A549 (cell line): ENCODE results near the gene RNF183. TPM values are rescaled to one million over a fixed set of nuclear protein-coding genes. Genes with fewer than 3 reads are reported as not detected.

Source experiments
- ATAC-seq, 2 experiments: fragments of 200-7000 bp in 1 of 2; fragments of >200 bp in 1 of 2; cut with Nextera tagmentation in 1 of 2; cut with Tn5 transposase in 1 of 2; 3 replicates each; pipeline versions ENCODE4 v1.8.0 to v1.9.1; 2018 to 2020; ENCODE audit warnings: mild to moderate bottlenecking in 1 of 2, moderate library complexity in 1 of 2
- CTCF ChIA-PET: fragments of 300-600 bp; sonication (Branson Sonifier 250); formaldehyde crosslinking; extraction: SDS; loops from one replicate; lab custom pipeline; 2021; ENCODE audit warnings: antibody characterized with exemption, inconsistent platforms; lab: Yijun Ruan, JAX
- POLR2A ChIA-PET: fragments of 350-600 bp; formaldehyde crosslinking; extraction: SDS; loops from one replicate; lab custom pipeline; 2021; ENCODE audit warnings: antibody characterized with exemption, inconsistent platforms; lab: Yijun Ruan, JAX
- DNase-seq, 2 experiments: peaks; one replicate each; pipeline versions ENCODE4 v3.0.0 to v3.0.0-alpha.2; 2011 to 2016; ENCODE audit warnings: low read depth in 1 of 2, low spot score in 1 of 2
- FAIRE-seq: peaks from 2 replicates; lab custom pipeline; 2011; peaks lifted over from hg19 to GRCh38; lab: Jason Lieb, UNC
- H3K27ac ChIP-seq, 2 experiments: fragments of >200 bp; sonication (Bioruptor Twin); formaldehyde crosslinking; 3 replicates each; pipeline ENCODE4 v1.5.1; 2016 to 2017
- H3K4me1 ChIP-seq: fragments of >200 bp; sonication (Bioruptor Twin); formaldehyde crosslinking; 3 replicates; pipeline ENCODE4 v1.6.1; 2016
- H3K4me2 ChIP-seq: fragments of >200 bp; sonication (Bioruptor Twin); formaldehyde crosslinking; 3 replicates; pipeline ENCODE4 v1.6.1; 2016
- H3K4me3 ChIP-seq: fragments of >200 bp; sonication (Bioruptor Twin); formaldehyde crosslinking; 3 replicates; pipeline ENCODE4 v1.5.1; 2016
- H3K9me3 ChIP-seq: fragments of >200 bp; sonication (Bioruptor Twin); formaldehyde crosslinking; 3 replicates; pipeline ENCODE4 v1.6.1; 2016
- BCL3 ChIP-seq: fragments of >200 bp; sonication (Bioruptor Twin); formaldehyde crosslinking; IDR thresholded peaks from 3 replicates; pipeline ENCODE4 v1.6.1; 2016
- BHLHE40 ChIP-seq: IDR thresholded peaks from 2 replicates; pipeline ENCODE4 v1.6.1; 2012; ENCODE audit warnings: low read depth, low read length, inconsistent platforms
- CBX2 ChIP-seq: fragments of 200-600 bp; sonication (generic); IDR thresholded peaks from 2 replicates; pipeline ENCODE4 v1.6.1; 2016; ENCODE audit warnings: low read depth, mild to moderate bottlenecking, borderline replicate concordance
- CBX8 ChIP-seq: fragments of 200-600 bp; sonication (generic); IDR thresholded peaks from 2 replicates; pipeline ENCODE4 v1.6.1; 2016
- CEBPB ChIP-seq, 2 experiments: fragments of >200 bp in 1 of 2; sonication (Bioruptor Twin) in 1 of 2; formaldehyde crosslinking in 1 of 2; IDR thresholded peaks; 2 replicates each; pipeline ENCODE4 v1.6.1; 2012 to 2016
- CHD2 ChIP-seq: fragments of 150-350 bp; IDR thresholded peaks from 2 replicates; pipeline ENCODE4 v1.6.1; 2014; ENCODE audit warnings: low read length; ENCODE audit not compliant: partially characterized antibody
- EHMT2 ChIP-seq: fragments of 200-600 bp; sonication (generic); IDR thresholded peaks from 2 replicates; pipeline ENCODE4 v1.6.1; 2016; ENCODE audit warnings: antibody characterized with exemption, low read depth, mild to moderate bottlenecking, moderate library complexity
- ELK1 ChIP-seq: fragments of 150-350 bp; IDR thresholded peaks from 2 replicates; pipeline ENCODE4 v1.6.1; 2014; ENCODE audit warnings: low read depth, mild to moderate bottlenecking, low read length
- ESRRA ChIP-seq: fragments of 150-350 bp; IDR thresholded peaks from 2 replicates; pipeline ENCODE4 v1.6.1; 2014; ENCODE audit warnings: mild to moderate bottlenecking, low read length, borderline replicate concordance
- FOSB ChIP-seq: fragments of 250-450 bp; sonication (Bioruptor Pico); IDR thresholded peaks from 2 replicates; pipeline ENCODE4 v1.5.0; 2020; ENCODE audit warnings: mild to moderate bottlenecking, moderate library complexity
- FOSL2 ChIP-seq, 2 experiments: fragments of 450-650 bp in 1 of 2; fragments of >200 bp in 1 of 2; sonication (Bioruptor Twin) in 1 of 2; formaldehyde crosslinking; IDR thresholded peaks; 2 replicates each; pipeline versions ENCODE4 v1.5.0 to v1.6.1; 2016 to 2020; ENCODE audit warnings: mild to moderate bottlenecking in 1 of 2, moderate library complexity in 1 of 2
- HES2 ChIP-seq: fragments of >200 bp; sonication (Bioruptor Twin); formaldehyde crosslinking; IDR thresholded peaks from 2 replicates; pipeline ENCODE4 v1.6.1; 2016
- HOXA7 ChIP-seq: fragments of 250-450 bp; sonication (Bioruptor Pico); IDR thresholded peaks from 2 replicates; pipeline ENCODE4 v1.5.0; 2020; ENCODE audit warnings: mild to moderate bottlenecking, moderate library complexity
- HOXB13 ChIP-seq: fragments of 250-450 bp; sonication (Bioruptor Pico); IDR thresholded peaks from 2 replicates; pipeline ENCODE4 v1.5.0; 2020; ENCODE audit warnings: low read depth, mild to moderate bottlenecking, moderate library complexity
- JUN ChIP-seq, 2 experiments: fragments of >200 bp; sonication (Bioruptor Twin); formaldehyde crosslinking; IDR thresholded peaks; 2 replicates in 1 of 2; 3 replicates in 1 of 2; pipeline ENCODE4 v1.6.1; 2016 to 2017
- JUNB ChIP-seq: fragments of >200 bp; sonication (Bioruptor Twin); formaldehyde crosslinking; IDR thresholded peaks from 2 replicates; pipeline ENCODE4 v1.6.1; 2016
- KDM5A ChIP-seq: fragments of 200-600 bp; sonication (generic); IDR thresholded peaks from 2 replicates; pipeline ENCODE4 v1.6.1; 2016; ENCODE audit warnings: antibody characterized with exemption, mild to moderate bottlenecking
- MAZ ChIP-seq: fragments of 150-350 bp; IDR thresholded peaks from 2 replicates; pipeline ENCODE4 v1.6.1; 2014; ENCODE audit warnings: antibody characterized with exemption, low read depth, low read length, borderline replicate concordance
- NFE2L2 ChIP-seq: fragments of 150-350 bp; conservative IDR thresholded peaks from 2 replicates; pipeline ENCODE4 v1.6.1; 2014; ENCODE audit warnings: low read length
- PHF8 ChIP-seq: fragments of 200-600 bp; sonication (generic); IDR thresholded peaks from 2 replicates; pipeline ENCODE4 v1.6.1; 2016; ENCODE audit warnings: low read depth, mild to moderate bottlenecking, antibody characterized with exemption, moderate library complexity, borderline replicate concordance
- POLR2A ChIP-seq: IDR thresholded peaks from 2 replicates; pipeline ENCODE4 v1.6.1; 2012; ENCODE audit warnings: mild to moderate bottlenecking, low read length
- POLR2AphosphoS2 ChIP-seq: conservative IDR thresholded peaks from 2 replicates; pipeline ENCODE4 v1.6.1; 2012; ENCODE audit warnings: low read length, improper control_type of control experiment, inconsistent platforms
- RCOR1 ChIP-seq: fragments of 150-350 bp; IDR thresholded peaks from 2 replicates; pipeline ENCODE4 v1.6.1; 2014; ENCODE audit warnings: antibody characterized with exemption, low read length, low read depth
- RFX5 ChIP-seq: fragments of 450-650 bp; IDR thresholded peaks from 2 replicates; pipeline ENCODE4 v1.7.1; 2014; ENCODE audit warnings: antibody characterized with exemption, mild to moderate bottlenecking, moderate library complexity
- RNF2 ChIP-seq: fragments of 200-600 bp; sonication (generic); IDR thresholded peaks from 2 replicates; pipeline ENCODE4 v1.6.1; 2016; ENCODE audit warnings: low read depth, mild to moderate bottlenecking, antibody characterized with exemption, moderate library complexity, borderline replicate concordance
- SMC3 ChIP-seq: fragments of >200 bp; sonication (Bioruptor Twin); formaldehyde crosslinking; IDR thresholded peaks from 3 replicates; pipeline ENCODE4 v1.6.1; 2018; ENCODE audit warnings: inconsistent platforms
- USF2 ChIP-seq: fragments of 450-650 bp; IDR thresholded peaks from 2 replicates; pipeline ENCODE4 v1.6.1; 2014; ENCODE audit warnings: antibody characterized with exemption
- ZC3H11A ChIP-seq: fragments of 450-650 bp; IDR thresholded peaks from 2 replicates; pipeline ENCODE4 v1.6.1; 2014; ENCODE audit warnings: antibody characterized with exemption, mild to moderate bottlenecking
- ZFP36 ChIP-seq: fragments of 450-650 bp; IDR thresholded peaks from 2 replicates; pipeline ENCODE4 v1.6.1; 2014; ENCODE audit warnings: borderline replicate concordance; ENCODE audit not compliant: partially characterized antibody
- ZSCAN20 ChIP-seq: fragments of 250-450 bp; sonication (Bioruptor Pico); IDR thresholded peaks from 2 replicates; pipeline ENCODE4 v1.8.0; 2022; ENCODE audit warnings: mild to moderate bottlenecking, moderate library complexity
- WGBS: methylation state at CpG from one replicate; pipeline ENCODE4 v1.1.6; 2017; ENCODE audit errors: missing lambda C conversion rate; 5-methylcytosine and 5-hydroxymethylcytosine counted together
- polyA plus RNA-seq, 4 experiments: library from polyadenylated mRNA; depleted of rRNA in 3 of 4; stranded (reverse); fragments of >200 nt; fragmentation: RNase III in 1 of 4; extraction: RNeasy Plus Mini Kit Qiagen cat#74134 plus additional on column Dnase treatment in 1 of 4; gene quantifications; 2 replicates in 3 of 4; 3 replicates in 1 of 4; pipeline ENCODE4 v1.2.3, GENCODE V29; 2011 to 2017

Gene RNF183
- polyA plus RNA-seq, 2 of the 4 experiments (the other 2 are of a cell fraction) = 0.13 TPM; not detected in 1

- ChIA-PET CTCF (interaction anchor here (0.7 to 1.4 kb wide), 4 partner anchors 11 to 388 kb away, joined by 3 to 5 read pairs (median 3); no protein-coding TSS in a partner anchor), POLR2A (no interaction called here)
- FAIRE-seq (no peak), DNase-seq (no peak), ATAC-seq (no peak)
- H3K4me2 ChIP-seq = no peak overlapping the region
- H3K4me3 ChIP-seq = no peak overlapping the region
- H3K4me1 ChIP-seq = peaks cover 7% of the 10 kb centered on the region; the same call in 2 of the 3 replicates
- TF ChIP-seq EHMT2 = no peak
- TF ChIP-seq CEBPB (IDR thresholded peaks at IDR 0.05) = no peak
- TF ChIP-seq KDM5A = no peak
- TF ChIP-seq BHLHE40 = no peak
- TF ChIP-seq USF2 = no peak
- no peak for TF ChIP-seq FOSL2 (IDR thresholded peaks at IDR 0.05)
- no peak for TF ChIP-seq FOSL2 (CRISPR knock-in tag; IDR thresholded peaks at IDR 0.05)
- TF ChIP-seq BCL3 = no peak
- no peak for TF ChIP-seq RNF2
- no peak for TF ChIP-seq JUN (IDR thresholded peaks at IDR 0.05)
- no peak for TF ChIP-seq POLR2AphosphoS2
- TF ChIP-seq MAZ = no peak
- TF ChIP-seq ZC3H11A = no peak
- no peak for TF ChIP-seq SMC3
- no peak for TF ChIP-seq FOSB (CRISPR knock-in tag)
- TF ChIP-seq PHF8 = no peak
- no peak for TF ChIP-seq HOXB13 (CRISPR knock-in tag)
- TF ChIP-seq NFE2L2 = no peak
- TF ChIP-seq ESRRA = no peak
- no peak for TF ChIP-seq JUNB
- no peak for TF ChIP-seq RFX5
- no peak overlapping the region for H3K27ac ChIP-seq
- WGBS = 93% methylated on average over 2 of the region's 2 CpGs
- no peaks in the 10 kb centered on the region for H3K9me3 ChIP-seq
Measured at GRCh38 chr9:113269355-113269754, 33.8 kb downstream of the RNF183 start.

GRCh38 chr9:113267911-113268566 lies 35.1 kb downstream of the RNF183 start:
- 90% methylated on average over 4 of the region's 4 CpGs for WGBS

More at GRCh38 chr9:113267911-113268566, 35.1 kb downstream of the RNF183 start:
- ATAC-seq = no peak
- no peak for DNase-seq
- POLR2A ChIA-PET = no interaction called here
- CTCF ChIA-PET = no interaction called here
- Histone ChIP-seq H3K9me3 (no peaks in the 10 kb centered on the region), H3K27ac (no peak overlapping the region), H3K4me3 (no peak overlapping the region), H3K4me1 (no peaks in the 10 kb centered on the region), H3K4me2 (no peak overlapping the region)
- TF ChIP-seq JUNB (no peak), HOXA7 (no peak), EHMT2 (no peak), ZFP36 (no peak), ZSCAN20 (CRISPR knock-in tag) (no peak), CBX2 (no peak), FOSL2 (IDR thresholded peaks at IDR 0.05) (no peak), FOSL2 (CRISPR knock-in tag; IDR thresholded peaks at IDR 0.05) (no peak), CHD2 (no peak), RCOR1 (no peak), KDM5A (no peak), POLR2A (no peak), NFE2L2 (no peak), CBX8 (no peak), BCL3 (no peak), HES2 (no peak), ELK1 (no peak), MAZ (no peak)
- FAIRE-seq = no peak
